HepG2 (cell line): ENCODE data around the gene LMTK2. TPM values are rescaled to one million over a fixed set of nuclear protein-coding genes. Genes with fewer than 3 reads are reported as not detected.

Experiments used
- CBX2 ChIP-seq, 2 experiments: fragments of 200-600 bp in 1 of 2; sonication (generic); formaldehyde crosslinking in 1 of 2; IDR thresholded peaks; 2 replicates each; pipeline versions ENCODE4 v1.7.0 to v1.8.1; 2018 to 2022; ENCODE audit warnings: low read depth in 2 of 2, low read length in 1 of 2, mild to moderate bottlenecking in 1 of 2, missing genetic modification reagents in 1 of 2
- DNMT3B ChIP-seq: conservative IDR thresholded peaks from 2 replicates; pipeline ENCODE4 v1.6.1; 2016; ENCODE audit warnings: missing biosample characterization, control low read depth
- FOXA1 ChIP-seq, 2 experiments: fragments of 450-650 bp in 1 of 2; sonication (generic) in 1 of 2; formaldehyde crosslinking in 1 of 2; IDR thresholded peaks; 2 replicates each; pipeline versions ENCODE4 v1.4.0 to v1.6.1; 2016 to 2020; ENCODE audit warnings: missing genetic modification reagents in 1 of 2
- IKZF4 ChIP-seq: sonication (generic); formaldehyde crosslinking; IDR thresholded peaks from 2 replicates; pipeline ENCODE4 v1.5.1; 2020; ENCODE audit warnings: borderline replicate concordance, mild to moderate bottlenecking, low read depth, missing genetic modification reagents; ENCODE audit errors: not compliant biosample characterization
- KAT8 ChIP-seq: IDR thresholded peaks from 2 replicates; pipeline ENCODE4 v1.6.1; 2016; ENCODE audit warnings: missing genetic modification reagents, missing compliant biosample characterization
- MAFK ChIP-seq, 2 experiments: IDR thresholded peaks in 1 of 2; conservative IDR thresholded peaks in 1 of 2; 2 replicates each; pipeline ENCODE4 v1.6.1; 2011; ENCODE audit warnings: improper control_type of control experiment in 2 of 2, low read length in 2 of 2
- MED8 ChIP-seq: sonication (generic); formaldehyde crosslinking; IDR thresholded peaks from 2 replicates; pipeline ENCODE4 v1.8.1; 2023; ENCODE audit warnings: mild to moderate bottlenecking, missing genetic modification reagents; ENCODE audit not compliant: insufficient replicate concordance
- MXD4 ChIP-seq: IDR thresholded peaks from 2 replicates; pipeline ENCODE4 v1.6.1; 2016; ENCODE audit warnings: mild to moderate bottlenecking, missing biosample characterization, missing genetic modification reagents
- NCOA1 ChIP-seq: sonication (generic); formaldehyde crosslinking; IDR thresholded peaks from 2 replicates; pipeline ENCODE4 v1.9.0; 2021; ENCODE audit warnings: missing genetic modification reagents
- NFIC ChIP-seq: IDR thresholded peaks from 2 replicates; pipeline ENCODE4 v1.6.1; 2012; ENCODE audit warnings: mild to moderate bottlenecking, low read length, inconsistent platforms
- NFKBIZ ChIP-seq: IDR thresholded peaks from 2 replicates; pipeline ENCODE4 v1.6.1; 2018; ENCODE audit warnings: missing genetic modification reagents, missing compliant biosample characterization
- SMARCC2 ChIP-seq: fragments of 450-650 bp; IDR thresholded peaks from 2 replicates; pipeline ENCODE4 v1.6.1; 2017; ENCODE audit warnings: antibody characterized with exemption, mild to moderate bottlenecking
- XRCC5 ChIP-seq: fragments of 200-400 bp; formaldehyde crosslinking; optimal IDR thresholded peaks from 2 replicates; pipeline ENCODE3; 2017; ENCODE audit warnings: mild to moderate bottlenecking, low read length
- ZBTB20 ChIP-seq: sonication (generic); formaldehyde crosslinking; IDR thresholded peaks from 2 replicates; pipeline ENCODE4 v1.8.1; 2023; ENCODE audit warnings: missing genetic modification reagents, low read depth, mild to moderate bottlenecking, borderline replicate concordance
- ZNF225 ChIP-seq: sonication (generic); formaldehyde crosslinking; IDR thresholded peaks from 2 replicates; pipeline ENCODE4 v1.4.0; 2020; ENCODE audit warnings: mild to moderate bottlenecking, missing genetic modification reagents
- ZNF382 ChIP-seq: sonication (generic); formaldehyde crosslinking; IDR thresholded peaks from 2 replicates; pipeline ENCODE4 v1.5.0; 2020; ENCODE audit warnings: missing genetic modification reagents, mild to moderate bottlenecking, borderline replicate concordance
- ZNF709 ChIP-seq: sonication (generic); formaldehyde crosslinking; IDR thresholded peaks from 2 replicates; pipeline ENCODE4 v1.5.0; 2020; ENCODE audit warnings: mild to moderate bottlenecking, missing genetic modification reagents
- polyA plus RNA-seq, 8 experiments: library from polyadenylated mRNA; depleted of rRNA in 3 of 8; stranded (reverse) in 7 of 8; unstranded in 1 of 8; fragments of >200 nt; fragmentation: Illumina TruSeq in 4 of 8; extraction: Trizol in 4 of 8; gene quantifications; 2 replicates each; pipeline versions ENCODE4 v1.2.1 to v1.2.3, GENCODE V29; 2011 to 2016; ENCODE audit warnings: low read depth in 4 of 8, missing spikeins in 1 of 8, mixed read lengths in 1 of 8; ENCODE audit not compliant: insufficient read depth in 1 of 8
- total RNA-seq, 5 experiments: library from RNA; depleted of rRNA; stranded (reverse); fragments of >200 nt; fragmentation: Illumina TruSeq; extraction: Trizol; gene quantifications; 2 replicates each; pipeline ENCODE4 v1.2.3, GENCODE V29; 2016; ENCODE audit warnings: low read depth in 1 of 5
- TF ChIP-seq, protein P1 (sequence below): sonication (generic); formaldehyde crosslinking; IDR thresholded peaks from 2 replicates; pipeline ENCODE4 v1.5.1; 2020; ENCODE audit warnings: mild to moderate bottlenecking, missing genetic modification reagents, moderate library complexity
- TF ChIP-seq, protein P2 (sequence below): sonication (generic); formaldehyde crosslinking; IDR thresholded peaks from 2 replicates; pipeline ENCODE4 v1.5.1; 2020; ENCODE audit warnings: mild to moderate bottlenecking, missing genetic modification reagents, borderline replicate concordance

Gene LMTK2
- total and polyA plus RNA-seq, 2 of the 13 experiments (the other 11 are each of a cell fraction or from before 2014, with no cell fraction given), result 9.5 to 11.7 TPM

DNA sequence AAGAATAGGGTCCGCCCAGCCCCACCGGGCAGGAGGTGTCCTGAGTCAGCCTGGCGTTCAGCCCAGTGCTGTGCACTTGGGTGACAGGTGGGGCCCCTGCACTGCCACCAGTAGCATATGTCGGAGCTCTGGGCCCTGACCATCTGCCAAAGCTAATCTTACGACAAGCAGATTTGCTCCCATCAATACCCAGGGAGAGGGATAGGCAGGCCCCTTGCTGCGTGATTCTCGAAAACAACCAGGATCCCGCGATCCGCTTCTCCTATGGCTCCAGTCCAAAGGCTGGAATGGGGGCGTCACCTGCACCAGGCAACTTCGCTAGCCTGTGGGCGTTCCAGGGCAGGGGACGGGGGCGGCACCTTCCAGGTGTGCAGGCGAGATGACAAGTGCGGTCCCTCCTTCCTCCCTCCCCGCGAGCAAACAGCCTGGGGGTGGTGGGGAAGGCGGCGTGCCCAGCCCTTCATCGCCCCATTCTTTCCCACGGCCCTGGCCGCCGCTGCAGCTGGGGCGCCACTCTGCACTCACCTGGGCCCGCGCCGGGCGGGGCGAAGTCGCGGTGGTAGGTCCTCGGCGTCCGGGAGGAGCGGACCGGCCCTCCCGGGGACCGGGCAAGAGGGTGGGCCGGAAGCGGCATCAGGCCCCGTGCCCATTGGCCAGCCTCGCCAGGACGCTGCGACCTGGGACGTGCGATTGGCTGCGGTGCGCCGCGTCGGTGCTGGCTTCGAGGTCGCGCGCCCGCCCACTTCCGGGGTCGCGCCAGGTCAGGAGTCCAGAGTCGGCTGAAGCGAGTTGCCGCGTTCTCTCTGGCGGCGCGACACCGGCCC lies 145.2 kb downstream of the LMTK2 start, which contains the start of gene TECPR1 (continued):
- TF ChIP-seq IKZF4 (CRISPR knock-in tag), result peak; percentile 31
- TF ChIP-seq MXD4 (CRISPR knock-in tag), result no peak; the same call in none of the 2 replicates
- no peak for TF ChIP-seq SMARCC2
- TF ChIP-seq XRCC5, result no peak
- no peak; the same call in 1 of the 2 replicates for TF ChIP-seq NFKBIZ (CRISPR knock-in tag)
- TF ChIP-seq NFIC, result no peak
- 0 out of 2 replicates have a peak, but pooled peaks have one; percentile 50 for TF ChIP-seq NCOA1 (CRISPR knock-in tag)
- TF ChIP-seq ZBTB20, result no peak
- TF ChIP-seq ZNF382 (CRISPR knock-in tag), result no peak
- TF ChIP-seq MAFK (conservative IDR thresholded peaks at IDR 0.05 in 1 of 2, IDR thresholded peaks at IDR 0.05 in 1 of 2; ENCODE audit: low read length in 2 of 2), result no peak
- TF ChIP-seq, protein P1, sequence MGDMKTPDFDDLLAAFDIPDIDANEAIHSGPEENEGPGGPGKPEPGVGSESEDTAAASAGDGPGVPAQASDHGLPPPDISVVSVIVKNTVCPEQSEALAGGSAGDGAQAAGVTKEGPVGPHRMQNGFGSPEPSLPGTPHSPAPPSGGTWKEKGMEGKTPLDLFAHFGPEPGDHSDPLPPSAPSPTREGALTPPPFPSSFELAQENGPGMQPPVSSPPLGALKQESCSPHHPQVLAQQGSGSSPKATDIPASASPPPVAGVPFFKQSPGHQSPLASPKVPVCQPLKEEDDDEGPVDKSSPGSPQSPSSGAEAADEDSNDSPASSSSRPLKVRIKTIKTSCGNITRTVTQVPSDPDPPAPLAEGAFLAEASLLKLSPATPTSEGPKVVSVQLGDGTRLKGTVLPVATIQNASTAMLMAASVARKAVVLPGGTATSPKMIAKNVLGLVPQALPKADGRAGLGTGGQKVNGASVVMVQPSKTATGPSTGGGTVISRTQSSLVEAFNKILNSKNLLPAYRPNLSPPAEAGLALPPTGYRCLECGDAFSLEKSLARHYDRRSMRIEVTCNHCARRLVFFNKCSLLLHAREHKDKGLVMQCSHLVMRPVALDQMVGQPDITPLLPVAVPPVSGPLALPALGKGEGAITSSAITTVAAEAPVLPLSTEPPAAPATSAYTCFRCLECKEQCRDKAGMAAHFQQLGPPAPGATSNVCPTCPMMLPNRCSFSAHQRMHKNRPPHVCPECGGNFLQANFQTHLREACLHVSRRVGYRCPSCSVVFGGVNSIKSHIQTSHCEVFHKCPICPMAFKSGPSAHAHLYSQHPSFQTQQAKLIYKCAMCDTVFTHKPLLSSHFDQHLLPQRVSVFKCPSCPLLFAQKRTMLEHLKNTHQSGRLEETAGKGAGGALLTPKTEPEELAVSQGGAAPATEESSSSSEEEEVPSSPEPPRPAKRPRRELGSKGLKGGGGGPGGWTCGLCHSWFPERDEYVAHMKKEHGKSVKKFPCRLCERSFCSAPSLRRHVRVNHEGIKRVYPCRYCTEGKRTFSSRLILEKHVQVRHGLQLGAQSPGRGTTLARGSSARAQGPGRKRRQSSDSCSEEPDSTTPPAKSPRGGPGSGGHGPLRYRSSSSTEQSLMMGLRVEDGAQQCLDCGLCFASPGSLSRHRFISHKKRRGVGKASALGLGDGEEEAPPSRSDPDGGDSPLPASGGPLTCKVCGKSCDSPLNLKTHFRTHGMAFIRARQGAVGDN (CRISPR knock-in tag), result peak; percentile 89
- TF ChIP-seq KAT8 (CRISPR knock-in tag), result peak; percentile 92
- TF ChIP-seq, protein P2, sequence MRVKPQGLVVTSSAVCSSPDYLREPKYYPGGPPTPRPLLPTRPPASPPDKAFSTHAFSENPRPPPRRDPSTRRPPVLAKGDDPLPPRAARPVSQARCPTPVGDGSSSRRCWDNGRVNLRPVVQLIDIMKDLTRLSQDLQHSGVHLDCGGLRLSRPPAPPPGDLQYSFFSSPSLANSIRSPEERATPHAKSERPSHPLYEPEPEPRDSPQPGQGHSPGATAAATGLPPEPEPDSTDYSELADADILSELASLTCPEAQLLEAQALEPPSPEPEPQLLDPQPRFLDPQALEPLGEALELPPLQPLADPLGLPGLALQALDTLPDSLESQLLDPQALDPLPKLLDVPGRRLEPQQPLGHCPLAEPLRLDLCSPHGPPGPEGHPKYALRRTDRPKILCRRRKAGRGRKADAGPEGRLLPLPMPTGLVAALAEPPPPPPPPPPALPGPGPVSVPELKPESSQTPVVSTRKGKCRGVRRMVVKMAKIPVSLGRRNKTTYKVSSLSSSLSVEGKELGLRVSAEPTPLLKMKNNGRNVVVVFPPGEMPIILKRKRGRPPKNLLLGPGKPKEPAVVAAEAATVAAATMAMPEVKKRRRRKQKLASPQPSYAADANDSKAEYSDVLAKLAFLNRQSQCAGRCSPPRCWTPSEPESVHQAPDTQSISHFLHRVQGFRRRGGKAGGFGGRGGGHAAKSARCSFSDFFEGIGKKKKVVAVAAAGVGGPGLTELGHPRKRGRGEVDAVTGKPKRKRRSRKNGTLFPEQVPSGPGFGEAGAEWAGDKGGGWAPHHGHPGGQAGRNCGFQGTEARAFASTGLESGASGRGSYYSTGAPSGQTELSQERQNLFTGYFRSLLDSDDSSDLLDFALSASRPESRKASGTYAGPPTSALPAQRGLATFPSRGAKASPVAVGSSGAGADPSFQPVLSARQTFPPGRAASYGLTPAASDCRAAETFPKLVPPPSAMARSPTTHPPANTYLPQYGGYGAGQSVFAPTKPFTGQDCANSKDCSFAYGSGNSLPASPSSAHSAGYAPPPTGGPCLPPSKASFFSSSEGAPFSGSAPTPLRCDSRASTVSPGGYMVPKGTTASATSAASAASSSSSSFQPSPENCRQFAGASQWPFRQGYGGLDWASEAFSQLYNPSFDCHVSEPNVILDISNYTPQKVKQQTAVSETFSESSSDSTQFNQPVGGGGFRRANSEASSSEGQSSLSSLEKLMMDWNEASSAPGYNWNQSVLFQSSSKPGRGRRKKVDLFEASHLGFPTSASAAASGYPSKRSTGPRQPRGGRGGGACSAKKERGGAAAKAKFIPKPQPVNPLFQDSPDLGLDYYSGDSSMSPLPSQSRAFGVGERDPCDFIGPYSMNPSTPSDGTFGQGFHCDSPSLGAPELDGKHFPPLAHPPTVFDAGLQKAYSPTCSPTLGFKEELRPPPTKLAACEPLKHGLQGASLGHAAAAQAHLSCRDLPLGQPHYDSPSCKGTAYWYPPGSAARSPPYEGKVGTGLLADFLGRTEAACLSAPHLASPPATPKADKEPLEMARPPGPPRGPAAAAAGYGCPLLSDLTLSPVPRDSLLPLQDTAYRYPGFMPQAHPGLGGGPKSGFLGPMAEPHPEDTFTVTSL (CRISPR knock-in tag), result no peak
- TF ChIP-seq ZNF225 (CRISPR knock-in tag), result no peak
- TF ChIP-seq CBX2 (IDR thresholded peaks at IDR 0.05; ENCODE audit: low read depth, low read length), result no peak
- no peak for TF ChIP-seq CBX2 (CRISPR knock-in tag; IDR thresholded peaks at IDR 0.05; ENCODE audit: low read depth)
- TF ChIP-seq ZNF709 (CRISPR knock-in tag), result peak; percentile 47; the same call in 1 of the 2 replicates
- TF ChIP-seq DNMT3B, result no peak; the same call in 1 of the 2 replicates
- TF ChIP-seq MED8 (CRISPR knock-in tag), result no peak
- no peak for TF ChIP-seq FOXA1 (IDR thresholded peaks at IDR 0.05)
- TF ChIP-seq FOXA1 (CRISPR knock-in tag; IDR thresholded peaks at IDR 0.05), result no peak
